22Rv1 (cell line): ENCODE data around the gene COL23A1.

Experiments
- CTCF ChIP-seq: fragments of 450-650 bp; IDR thresholded peaks from 2 replicates; pipeline ENCODE4 v1.5.1; 2017; ENCODE audit warnings: mild to moderate bottlenecking
- ZFX ChIP-seq: fragments of 450-650 bp; IDR thresholded peaks from 2 replicates; pipeline ENCODE4 v1.6.1; 2017; ENCODE audit warnings: antibody characterized with exemption, borderline replicate concordance

GRCh38 chr5:178246624-178247279 is 343.4 kb downstream of the COL23A1 start:
- TF ChIP-seq CTCF (no peak), ZFX (no peak)
